ENCODE results near the gene LCE5A.

- TF ChIP-seq POLR2A (IDR thresholded peaks at IDR 0.05; ENCODE audit: low read depth, low read length) (no peak), USF1 (IDR thresholded peaks at IDR 0.05; ENCODE audit: borderline replicate concordance, extremely low read length, insufficient read depth, low read depth, low read length) (no peak), NFYA (IDR thresholded peaks at IDR 0.05; ENCODE audit: borderline replicate concordance, low read depth, low read length) (no peak), USF2 (IDR thresholded peaks at IDR 0.05; ENCODE audit: borderline replicate concordance, low read depth, low read length) (no peak), ATF3 (IDR thresholded peaks at IDR 0.05; ENCODE audit: borderline replicate concordance, extremely low read depth, low read depth, low read length) (no peak), NRF1 (conservative IDR thresholded peaks at IDR 0.05; ENCODE audit: low read depth, low read length) (no peak), PAX5 (IDR thresholded peaks at IDR 0.05; ENCODE audit: borderline replicate concordance, low read depth, low read length) (no peak), CHD4 (IDR thresholded peaks at IDR 0.05) (no peak), ATF2 (IDR thresholded peaks at IDR 0.05; ENCODE audit: low read length) (no peak), CHD2 (IDR thresholded peaks at IDR 0.05; ENCODE audit: borderline replicate concordance, low read depth, low read length) (no peak), EZH2 (IDR thresholded peaks at IDR 0.05; ENCODE audit: borderline replicate concordance, control insufficient read depth, low read depth, low read length) (no peak), RAD21 (IDR thresholded peaks at IDR 0.05; ENCODE audit: insufficient read depth, low read depth, low read length) (no peak), KDM1A (IDR thresholded peaks at IDR 0.05; ENCODE audit: borderline replicate concordance) (no peak)
Observed at GRCh38 chr1:152487871-152488270, 22.7 kb upstream of the LCE5A start.

Measured in GM12878 (cell line).